OCI-M1 (cell line): ENCODE measurements around the gene SH2B2.
"Not testable (repeated sequence)": the region's sequence is repeated elsewhere in the genome, so short reads cannot be mapped to it uniquely, and the experiment has no call there.

ENCODE experiments used
- DNase-seq: peaks from one replicate; lab custom pipeline; 2025; lab: John Stamatoyannopoulos, UW

Gene SH2B2

DNA sequence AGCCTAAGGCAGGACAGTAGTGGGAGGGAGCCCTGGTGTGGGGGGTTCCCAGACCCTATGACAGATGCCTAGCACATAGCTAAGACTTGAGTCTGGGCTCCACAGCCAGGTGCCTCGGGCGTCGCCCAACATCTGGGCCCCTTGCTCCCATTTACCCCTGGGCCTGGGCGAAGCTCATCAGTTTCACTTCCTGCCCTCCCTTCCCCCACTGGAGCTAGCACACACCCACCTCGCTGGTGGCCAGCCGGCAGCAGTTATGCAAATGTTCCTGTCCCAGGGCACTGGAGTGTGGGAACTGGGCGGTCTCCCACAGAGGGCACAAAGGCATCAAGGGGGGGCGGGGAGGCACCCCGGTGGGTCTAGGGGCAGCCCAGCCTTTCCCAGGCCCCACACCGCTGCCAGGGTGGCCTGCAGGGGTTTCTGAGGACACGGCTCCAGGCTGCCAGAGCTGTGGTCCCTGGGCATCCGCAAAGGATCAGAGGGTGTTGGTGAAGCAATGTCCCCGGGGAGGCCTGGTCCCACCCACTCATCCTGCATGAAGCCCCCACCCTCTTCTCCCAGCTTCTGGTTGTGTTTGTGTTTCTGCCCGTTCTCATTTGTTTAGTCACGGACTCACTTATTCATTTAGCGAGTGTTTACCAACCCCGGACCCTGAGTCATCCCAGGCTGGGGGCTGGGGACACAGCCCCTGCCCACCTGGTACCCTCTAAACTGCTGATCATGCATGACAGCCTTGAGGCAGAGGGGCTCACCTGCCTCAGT is 20.4 kb downstream of the SH2B2 start:
- DNase-seq: peak; percentile 57

DNA sequence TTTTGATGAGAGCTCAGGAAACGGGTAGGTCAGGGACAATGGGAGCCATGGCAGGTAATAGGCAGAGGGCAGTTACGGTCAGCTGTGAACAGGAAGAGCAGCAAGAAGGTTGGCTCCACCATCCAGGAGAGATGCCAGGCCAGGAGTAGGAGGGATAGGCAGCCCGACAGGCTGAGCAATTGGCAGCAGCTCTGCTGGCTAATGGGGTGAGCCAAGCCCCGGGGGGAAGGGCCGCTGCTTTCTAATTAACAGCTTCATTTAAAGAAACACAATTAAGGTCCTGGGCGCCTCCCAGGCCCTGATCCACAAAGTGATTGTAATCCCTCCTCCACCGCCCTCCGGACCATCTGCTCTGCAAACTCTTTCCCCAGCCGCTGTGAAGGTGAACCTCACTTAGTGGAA is 23.7 kb downstream of the SH2B2 start:
- no peak for DNase-seq

DNA sequence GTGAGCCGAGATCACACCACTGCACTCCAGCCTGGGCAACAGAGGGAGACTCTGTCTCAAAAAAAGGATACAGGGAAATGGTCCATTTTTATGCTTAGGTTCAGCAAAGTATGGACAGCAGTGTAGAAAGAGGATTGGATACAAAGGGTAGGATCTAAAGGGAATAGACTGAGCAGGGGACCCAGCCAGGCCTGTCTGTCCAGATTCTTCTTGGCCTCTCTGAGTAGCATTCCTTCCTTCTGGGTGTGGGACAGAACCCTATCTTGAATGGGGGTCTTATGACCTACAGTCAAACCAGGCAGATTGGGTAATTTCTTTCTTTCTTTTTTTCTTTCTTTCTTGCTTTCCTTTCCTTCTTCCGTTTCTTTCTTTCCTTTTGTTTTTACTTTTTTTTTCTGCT is 25.6 kb downstream of the SH2B2 start:
- no peak for DNase-seq

DNA sequence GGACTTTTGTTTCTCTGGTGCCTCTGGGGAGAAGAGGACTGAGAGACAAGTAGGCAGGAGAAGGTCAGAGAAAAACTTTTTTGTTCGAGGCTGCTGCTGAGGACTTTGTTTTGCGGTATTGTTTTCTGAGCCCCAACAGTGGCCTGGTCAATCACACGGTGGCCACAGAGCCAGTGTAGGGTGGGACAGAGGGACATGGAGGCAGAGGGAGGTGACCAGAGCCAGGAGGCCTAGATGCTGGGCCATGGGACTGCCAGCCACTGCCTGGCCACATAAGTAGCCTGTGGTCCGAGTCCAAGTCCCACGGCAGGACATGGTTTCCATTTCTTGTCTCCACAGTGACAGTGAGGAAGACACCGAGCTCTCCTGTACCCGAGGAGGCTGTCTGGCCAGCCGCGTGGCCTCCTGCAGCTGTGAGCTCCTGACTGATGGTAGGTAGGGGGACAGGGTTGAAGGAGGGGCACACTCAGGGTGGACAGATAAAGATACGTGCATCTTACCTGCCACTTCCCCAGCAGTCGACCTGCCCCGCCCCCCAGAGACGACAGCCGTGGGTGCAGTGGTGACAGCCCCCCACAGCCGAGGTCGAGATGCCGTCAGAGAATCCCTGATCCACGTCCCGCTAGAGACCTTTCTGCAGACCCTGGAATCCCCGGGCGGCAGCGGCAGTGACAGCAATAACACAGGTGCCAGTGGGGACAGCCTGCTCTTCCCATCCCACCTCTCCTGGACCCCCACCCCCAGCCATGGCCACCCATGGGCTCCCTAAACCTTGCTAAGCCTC is 27.5 kb downstream of the SH2B2 start:
- DNase-seq: no peak

DNA sequence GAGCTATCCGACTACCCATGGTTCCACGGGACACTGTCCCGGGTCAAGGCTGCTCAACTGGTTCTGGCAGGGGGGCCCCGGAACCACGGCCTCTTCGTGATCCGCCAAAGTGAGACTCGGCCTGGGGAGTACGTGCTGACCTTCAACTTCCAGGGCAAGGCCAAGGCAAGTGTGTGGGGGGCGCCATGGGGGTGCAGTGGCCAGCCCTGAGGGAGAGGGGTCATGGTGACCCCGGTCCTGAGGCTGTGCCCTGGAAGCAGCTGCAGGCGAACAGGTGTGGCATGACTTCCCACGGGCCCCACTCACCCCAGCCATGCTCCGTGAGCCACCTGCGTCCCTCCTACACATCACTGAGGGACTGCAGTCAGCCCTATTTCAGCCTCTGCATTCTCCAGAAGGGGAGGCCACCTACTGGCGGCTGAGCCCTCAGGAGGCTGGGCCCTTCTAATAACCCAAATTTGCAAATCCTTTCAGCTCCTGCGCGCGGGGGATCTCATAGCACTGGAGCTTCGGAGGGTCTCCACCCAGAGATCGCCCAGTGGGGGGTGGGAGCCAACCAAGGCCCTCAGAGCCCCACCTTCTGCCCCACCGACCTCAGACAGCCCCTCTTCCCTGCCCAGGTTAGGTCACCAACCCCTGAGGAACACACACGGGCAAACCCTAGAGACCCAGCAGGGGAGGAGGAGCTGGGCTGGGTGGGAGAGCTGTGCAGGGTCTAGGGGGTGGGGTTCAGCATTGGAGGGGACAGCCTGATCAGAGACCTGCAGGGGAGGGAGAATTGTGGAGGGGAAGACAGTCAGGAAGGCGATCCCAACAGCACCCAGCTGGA is 30.8 kb downstream of the SH2B2 start:
- no peak for DNase-seq

DNA sequence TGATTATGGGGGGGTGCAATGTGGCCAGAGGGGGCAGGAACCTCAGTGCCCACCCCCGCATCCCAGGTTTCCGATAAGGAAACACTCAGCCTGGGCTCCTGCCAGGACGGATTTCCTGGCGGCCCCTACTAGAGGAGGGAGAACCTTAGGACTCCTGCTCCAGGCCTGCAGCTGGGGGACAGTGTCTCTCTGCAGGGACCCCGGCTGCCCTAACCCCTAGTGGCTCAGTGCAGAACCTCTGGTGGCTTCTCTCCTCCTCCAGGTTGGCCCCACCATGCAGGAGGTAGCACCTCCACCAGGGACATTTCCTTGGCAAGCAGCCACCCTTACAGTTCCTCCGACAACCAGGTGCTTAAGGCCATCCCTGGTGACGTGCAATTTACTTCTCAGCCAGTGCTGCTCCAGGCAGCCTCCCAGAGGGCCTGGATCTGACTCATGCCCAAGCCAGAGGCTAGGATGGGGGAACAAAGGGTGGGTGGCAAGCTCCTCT is 31.9 kb downstream of the SH2B2 start:
- DNase-seq: no peak

DNA sequence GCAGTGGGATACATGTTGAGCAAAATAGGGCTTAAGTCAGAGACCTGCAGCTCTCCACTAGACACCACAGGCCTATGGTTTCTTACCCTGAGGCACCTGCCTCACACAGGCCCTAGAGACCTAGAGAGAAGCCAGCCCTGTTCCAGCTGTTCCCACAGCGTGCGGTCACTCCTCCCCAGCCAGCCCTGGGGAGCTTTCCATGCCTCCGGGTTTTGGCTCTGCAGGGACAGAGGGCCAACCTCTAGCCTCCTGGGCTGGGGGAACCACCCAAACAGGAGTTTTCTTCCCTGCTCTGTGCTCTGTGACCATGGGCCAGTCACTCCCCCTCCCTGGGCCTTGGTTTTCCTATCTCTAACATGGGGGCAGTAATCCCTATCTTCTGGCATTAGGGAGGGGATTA is 33.0 kb downstream of the SH2B2 start:
- DNase-seq: no peak

DNA sequence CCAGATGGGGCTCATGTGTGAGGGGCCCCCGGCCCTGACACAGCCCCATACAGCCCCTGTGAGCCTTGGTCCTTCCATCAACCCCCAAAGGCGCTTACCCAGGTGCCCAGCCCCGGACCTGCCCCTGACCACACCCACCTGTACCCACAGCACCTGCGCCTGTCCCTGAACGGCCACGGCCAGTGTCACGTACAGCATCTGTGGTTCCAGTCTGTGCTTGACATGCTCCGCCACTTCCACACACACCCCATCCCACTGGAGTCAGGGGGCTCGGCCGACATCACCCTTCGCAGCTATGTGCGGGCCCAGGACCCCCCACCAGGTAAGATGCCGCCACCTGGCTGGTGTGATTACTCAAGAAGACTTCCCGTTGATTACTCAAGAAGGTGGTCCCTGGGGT is 33.5 kb downstream of the SH2B2 start:
- DNase-seq: no peak

DNA sequence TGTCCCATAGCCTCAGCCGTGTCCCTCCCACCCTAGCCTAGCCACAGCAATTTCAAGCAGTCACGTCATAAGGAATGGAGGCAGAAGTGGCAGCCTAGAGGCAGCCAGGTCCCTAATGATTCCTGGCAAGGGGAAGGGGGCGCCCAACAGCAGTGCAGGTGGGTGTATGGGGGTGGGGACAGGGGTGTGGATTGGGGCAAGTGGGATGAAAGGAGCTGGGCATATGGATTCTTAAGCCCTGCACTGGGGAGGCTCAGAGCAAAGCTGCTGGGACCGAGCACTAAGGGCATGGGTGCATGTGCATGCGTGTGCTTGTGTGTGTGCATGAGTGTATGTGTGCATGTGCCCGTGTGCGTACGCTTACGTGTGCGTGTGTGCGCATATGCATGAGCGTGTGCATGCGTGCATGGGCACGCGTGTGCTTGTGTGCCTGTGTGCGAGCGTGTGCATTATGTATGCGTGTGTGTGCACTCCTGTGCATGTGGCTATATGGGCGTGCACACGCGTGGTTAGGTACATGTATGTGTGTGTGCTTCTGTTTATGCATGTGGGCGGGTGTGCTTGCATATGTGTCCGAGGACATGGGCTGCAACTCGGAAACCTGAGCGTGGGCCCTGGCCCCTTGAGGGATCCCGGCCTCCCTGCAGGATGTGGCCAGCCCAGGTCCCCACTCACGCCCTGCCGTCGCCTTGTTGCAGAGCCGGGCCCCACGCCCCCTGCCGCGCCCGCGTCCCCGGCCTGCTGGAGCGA is 34.1 kb downstream of the SH2B2 start:
- no peak for DNase-seq

DNA sequence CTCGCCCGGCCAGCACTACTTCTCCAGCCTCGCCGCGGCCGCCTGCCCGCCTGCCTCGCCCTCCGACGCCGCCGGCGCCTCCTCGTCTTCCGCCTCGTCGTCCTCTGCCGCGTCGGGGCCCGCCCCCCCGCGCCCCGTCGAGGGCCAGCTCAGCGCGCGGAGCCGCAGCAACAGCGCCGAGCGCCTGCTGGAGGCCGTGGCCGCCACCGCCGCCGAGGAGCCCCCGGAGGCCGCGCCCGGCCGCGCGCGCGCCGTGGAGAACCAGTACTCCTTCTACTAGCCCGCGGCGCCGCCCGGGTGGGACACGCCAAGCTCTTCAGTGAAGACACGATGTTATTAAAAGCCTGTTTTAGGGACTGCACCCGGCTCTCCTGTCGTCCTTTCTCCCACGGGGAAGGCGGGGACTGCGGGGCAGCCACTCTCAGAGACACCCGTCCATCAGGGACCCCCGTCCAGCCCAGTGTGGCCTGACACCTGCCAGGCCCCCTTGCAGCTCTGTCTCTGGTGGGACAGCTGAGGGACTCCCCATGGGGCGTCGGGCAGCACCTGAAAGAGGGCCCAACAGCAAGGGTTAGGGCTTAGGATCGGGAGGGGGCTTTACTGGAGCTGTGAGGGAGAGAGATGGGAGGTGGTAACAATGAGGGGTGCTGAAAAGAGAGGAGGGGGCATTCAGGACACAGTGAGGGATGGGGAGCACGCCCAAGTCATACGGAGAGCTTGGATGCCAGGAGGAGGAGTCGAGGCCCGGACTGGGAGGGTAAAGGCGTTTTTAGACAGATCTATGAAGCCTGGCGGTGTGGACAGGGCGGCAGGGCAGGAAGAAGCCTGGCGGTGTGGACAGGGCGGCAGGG is 34.9 kb downstream of the SH2B2 start:
- no peak for DNase-seq

DNA sequence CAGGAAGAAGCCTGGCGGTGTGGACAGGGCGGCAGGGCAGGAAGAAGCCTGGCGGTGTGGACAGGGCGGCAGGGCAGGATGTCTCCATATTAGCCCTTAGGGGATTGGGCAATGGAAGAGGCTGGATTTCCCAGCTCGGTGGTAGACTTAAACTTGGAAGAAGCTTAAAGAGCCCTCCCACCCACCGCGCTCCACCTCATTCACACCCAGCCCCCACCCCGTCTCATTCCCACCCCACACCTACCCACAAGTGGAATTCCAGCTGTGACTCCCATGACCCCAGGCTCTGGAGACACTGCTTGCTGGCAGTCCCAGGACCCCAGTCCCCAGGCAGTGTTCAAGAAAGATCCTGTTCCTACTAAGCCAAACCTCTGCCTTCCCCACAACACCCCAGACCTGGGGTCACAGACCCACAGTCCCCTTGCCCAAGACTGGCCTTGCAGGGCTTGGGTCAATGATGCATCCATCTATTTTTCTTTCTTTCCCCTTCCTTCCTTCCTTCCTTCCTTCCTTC is 35.6 kb downstream of the SH2B2 start:
- DNase-seq: no peak

DNA sequence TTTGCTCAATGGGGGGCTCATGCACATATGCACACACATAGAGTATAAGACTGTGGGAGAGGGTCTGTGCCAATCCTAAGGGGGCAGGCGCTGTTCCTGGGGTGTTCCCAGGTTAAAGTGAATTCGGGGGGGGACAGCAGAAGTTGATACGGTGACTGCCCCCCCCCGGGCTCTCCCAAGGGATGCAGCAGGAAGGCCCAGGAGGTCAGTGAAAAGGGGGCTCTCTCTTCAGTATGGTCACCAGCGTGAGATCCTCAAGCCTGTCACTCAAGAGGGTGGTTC is 37.2 kb downstream of the SH2B2 start:
- no peak for DNase-seq

DNA sequence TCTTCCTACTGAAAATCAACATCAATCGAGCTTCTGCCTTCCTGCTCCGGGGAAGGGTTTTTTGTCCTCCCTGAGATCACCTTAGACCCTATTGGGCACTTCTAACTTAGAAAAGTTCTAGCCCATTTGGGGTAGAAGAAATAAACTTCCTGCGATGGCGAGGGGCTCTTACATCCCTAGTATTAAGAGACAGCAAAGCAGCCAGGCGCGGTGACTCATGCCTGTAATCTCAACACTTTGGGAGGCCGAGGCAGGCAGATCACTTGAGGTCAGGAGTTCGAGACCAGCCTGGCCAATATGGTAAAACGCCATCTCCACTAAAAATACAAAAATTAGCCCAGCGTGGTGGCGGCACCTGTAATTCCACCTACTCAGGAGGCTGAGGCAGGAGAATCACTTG is 38.4 kb downstream of the SH2B2 start:
- DNase-seq: not testable (repeated sequence)

DNA sequence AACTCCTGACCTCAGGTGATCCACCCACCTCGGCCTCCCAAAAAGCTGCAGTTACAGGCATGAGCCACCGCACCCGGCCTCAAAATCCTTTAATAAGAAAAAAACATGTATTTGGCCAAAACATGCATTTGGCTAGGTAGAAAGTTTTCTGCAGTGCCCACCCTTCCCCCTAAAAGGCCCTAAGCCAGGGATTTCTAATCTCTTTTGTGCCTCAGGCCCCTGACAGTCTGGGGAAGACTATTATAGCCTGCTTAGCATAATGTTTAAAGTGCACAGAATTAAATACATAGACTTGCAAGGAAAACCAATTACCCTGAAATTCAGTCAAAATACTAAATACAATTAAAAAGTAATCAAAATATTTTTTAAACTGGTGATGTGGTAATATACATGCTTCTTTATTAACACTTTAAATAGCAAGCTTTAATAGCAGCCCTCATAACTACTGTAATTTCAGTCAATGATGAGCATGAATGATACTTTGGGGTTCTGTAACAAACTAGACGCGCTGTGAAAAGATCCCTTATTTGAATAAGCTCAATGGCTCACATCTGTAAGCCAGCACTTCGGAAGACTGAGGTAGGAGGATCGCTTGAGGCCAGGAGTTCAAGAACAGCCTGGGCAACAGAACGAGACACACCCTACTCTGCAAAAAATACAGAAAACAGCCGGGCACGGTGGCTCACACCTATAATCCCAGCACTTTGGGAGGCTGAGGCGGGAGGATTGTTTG is 39.7 kb downstream of the SH2B2 start:
- DNase-seq: no peak

DNA sequence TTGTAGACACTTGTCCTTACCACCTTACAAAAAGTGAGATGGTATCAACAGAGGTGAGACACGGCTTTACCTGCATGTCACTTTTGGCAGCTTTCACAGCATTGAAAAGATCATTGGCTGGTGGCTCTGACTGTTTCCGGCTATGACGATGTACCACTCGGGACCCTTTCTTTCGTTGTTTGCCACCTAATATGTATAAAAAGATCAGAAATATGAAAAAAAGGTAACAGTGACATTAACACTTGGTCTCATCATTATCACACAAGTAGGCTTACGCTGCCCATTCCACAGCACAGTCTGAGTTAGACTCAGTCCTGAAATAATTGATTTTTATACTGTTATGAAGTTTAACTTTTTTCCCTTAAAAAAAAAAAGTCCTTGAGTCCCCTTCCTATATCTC is 40.5 kb downstream of the SH2B2 start:
- not testable (repeated sequence) for DNase-seq

DNA sequence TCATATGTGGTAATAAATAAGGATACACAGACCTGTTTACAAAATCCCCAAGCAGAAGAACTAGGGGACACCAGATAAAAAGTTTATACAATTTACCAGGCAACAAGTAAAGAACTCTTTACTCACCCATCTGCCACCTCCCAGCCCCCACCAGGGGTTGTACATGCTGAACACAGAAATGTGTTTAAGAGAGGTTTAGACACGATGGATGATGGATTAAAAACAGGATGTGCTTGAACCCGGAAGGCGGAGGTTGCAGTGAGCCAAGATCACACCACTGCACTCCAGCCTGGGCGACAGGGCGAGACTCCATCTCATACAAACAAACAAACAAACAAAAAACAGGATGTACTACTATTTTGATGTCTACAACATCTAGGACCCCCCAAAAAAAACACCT is 42.2 kb downstream of the SH2B2 start:
- DNase-seq: not testable (repeated sequence)

DNA sequence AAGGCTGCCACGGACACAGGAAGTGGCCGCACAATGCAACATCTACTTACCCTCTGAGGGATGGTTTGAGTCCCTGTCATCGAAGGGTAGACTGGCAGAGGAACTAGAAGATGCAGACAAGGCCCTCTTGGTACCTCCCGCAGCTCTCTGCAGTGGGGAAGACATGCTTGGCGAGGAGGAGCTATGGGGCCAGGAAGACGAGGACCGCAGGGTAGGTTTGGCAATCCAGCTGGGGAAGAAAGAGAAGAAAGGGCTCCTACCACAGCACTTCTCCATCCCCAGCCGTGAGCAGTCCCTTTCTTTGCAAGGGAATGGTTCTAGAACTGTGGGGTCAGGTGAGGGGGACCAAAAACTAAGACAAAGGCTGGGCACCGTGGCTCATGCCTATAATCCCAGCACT is 42.7 kb downstream of the SH2B2 start:
- DNase-seq: not testable (repeated sequence)

DNA sequence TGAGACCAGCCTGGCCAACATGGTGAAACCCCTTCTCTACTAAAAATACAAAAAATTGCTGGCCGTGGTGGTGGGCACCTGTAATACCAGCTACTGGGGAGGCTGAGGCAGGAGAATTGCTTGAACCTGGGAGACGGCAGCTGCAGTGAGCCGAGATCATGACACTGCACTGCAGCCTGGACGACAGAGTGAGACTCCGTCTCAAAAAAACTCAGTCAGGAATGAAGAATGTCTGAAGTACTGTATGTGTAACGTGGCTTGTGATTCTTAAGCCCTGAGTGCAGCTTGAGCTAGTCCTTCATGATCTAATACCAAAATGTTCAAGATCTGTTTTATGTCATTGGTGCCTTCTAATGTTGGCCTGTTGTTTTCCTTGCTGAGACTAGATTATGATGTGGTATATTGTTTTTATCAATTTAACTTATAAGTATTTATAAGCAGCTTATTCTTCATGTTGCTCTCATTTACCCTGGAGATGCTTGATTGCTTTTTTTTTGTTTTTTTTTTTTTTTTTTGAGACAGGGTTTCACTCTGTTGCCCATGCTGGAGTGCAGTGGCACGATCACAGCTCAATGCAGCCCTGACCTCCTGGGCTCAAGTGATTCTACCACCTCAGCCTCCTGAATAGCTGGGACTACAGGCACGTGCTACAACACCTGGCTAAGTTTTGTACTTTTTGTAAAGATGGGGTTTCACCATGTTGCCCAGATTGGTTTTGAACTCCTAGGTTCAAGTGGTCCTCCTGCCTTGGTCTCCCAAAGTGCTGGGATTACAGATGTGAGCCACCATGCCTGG is 44.2 kb downstream of the SH2B2 start:
- DNase-seq: not testable (repeated sequence)

DNA sequence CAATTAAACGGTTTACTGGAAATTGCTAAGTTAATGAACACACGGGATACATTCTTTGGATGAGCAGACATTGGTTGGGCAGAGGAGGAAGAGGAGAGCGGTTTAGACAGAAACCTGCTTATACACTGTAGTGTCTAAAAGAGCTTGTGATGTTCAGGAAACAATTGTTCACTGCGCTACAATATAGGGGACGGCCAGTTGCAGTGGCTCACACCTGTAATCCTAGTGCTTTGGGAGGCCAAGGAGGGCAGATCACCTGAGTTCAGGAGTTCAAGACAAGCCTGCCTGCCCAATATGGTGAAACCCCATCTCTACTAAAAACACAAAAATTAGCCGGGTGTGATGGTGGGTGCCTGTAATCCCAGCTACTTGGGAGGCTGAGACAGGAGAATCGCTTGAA is 48.9 kb downstream of the SH2B2 start:
- DNase-seq: not testable (repeated sequence)
